HUES64 (cell line): Measurements from ENCODE around the gene FOXI2. TPM values are rescaled to one million over a fixed set of nuclear protein-coding genes. Genes with fewer than 3 reads are reported as not detected.

Experiments used
- H3K27ac ChIP-seq: 2 replicates; pipeline ENCODE4 v1.7.0; 2013; ENCODE audit warnings: low read depth, low read length, inconsistent platforms
- H3K27me3 ChIP-seq: 2 replicates; pipeline ENCODE4 v1.6.1; 2013; ENCODE audit warnings: mild to moderate bottlenecking, low read length; ENCODE audit not compliant: insufficient read depth
- H3K36me3 ChIP-seq: 2 replicates; pipeline ENCODE4 v1.6.1; 2013; ENCODE audit warnings: mild to moderate bottlenecking, low read length; ENCODE audit not compliant: insufficient read depth
- H3K4me1 ChIP-seq: 2 replicates; pipeline ENCODE4 v1.6.1; 2013; ENCODE audit warnings: mild to moderate bottlenecking, low read length, moderate library complexity; ENCODE audit not compliant: insufficient read depth
- H3K4me3 ChIP-seq: 2 replicates; pipeline ENCODE4 v1.5.1; 2013; ENCODE audit warnings: mild to moderate bottlenecking, low read length, moderate library complexity
- H3K9ac ChIP-seq: 2 replicates; pipeline ENCODE4 v1.6.1; 2013; ENCODE audit warnings: mild to moderate bottlenecking, low read depth, low read length
- H3K9me3 ChIP-seq: 2 replicates; pipeline ENCODE4 v1.6.1; 2013; ENCODE audit warnings: low read depth, low read length; ENCODE audit not compliant: insufficient read depth
- WGBS: fragments of 150-250, 120-280 bp; methylation state at CpG from one replicate; pipeline ENCODE4 v1.1.7; 2013; ENCODE audit warnings: missing lambda C conversion rate; 5-methylcytosine and 5-hydroxymethylcytosine counted together
- polyA plus RNA-seq, 2 experiments: library from polyadenylated mRNA; stranded (reverse); fragments of 50-300 nt; gene quantifications; one replicate each; pipeline ENCODE4 v1.2.3, GENCODE V29; 2013

Gene FOXI2
- polyA plus RNA-seq (2013, experiment 1 of 2), result 0.50 TPM
- polyA plus RNA-seq (2013, experiment 2 of 2), result 0.38 TPM

DNA sequence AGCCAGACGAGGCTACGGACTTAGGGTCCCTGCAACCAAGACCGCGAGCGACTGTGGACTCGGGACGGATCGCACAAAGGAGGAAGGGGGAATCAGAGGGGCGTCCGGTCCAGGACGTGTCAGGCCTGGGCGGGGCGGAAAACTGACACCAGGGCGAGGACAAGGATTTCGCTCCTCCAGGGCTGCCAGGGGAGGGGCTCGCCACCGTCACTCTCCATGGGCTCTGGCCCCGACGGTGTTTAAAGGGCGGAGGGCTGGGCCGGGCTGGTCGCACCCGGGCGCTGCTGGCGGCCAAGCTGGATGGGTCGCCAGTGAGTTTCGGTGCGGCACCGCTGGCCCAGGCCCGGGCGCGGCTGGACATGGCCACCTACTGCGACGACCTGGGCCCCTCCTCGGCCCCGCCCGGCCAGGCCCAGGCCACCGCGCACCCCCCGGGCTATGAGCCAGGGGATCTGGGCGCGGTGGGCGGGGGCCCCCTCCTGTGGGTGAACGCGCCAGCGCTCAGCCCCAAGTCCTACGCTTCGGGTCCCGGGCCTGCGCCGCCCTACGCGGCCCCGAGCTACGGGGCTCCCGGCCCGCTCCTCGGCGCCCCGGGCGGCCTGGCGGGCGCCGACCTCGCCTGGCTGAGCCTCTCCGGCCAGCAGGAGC lies at the start of gene FOXI2:
TSS of gene FOXI2 (plus strand) at position 271 of the 648 bp plus-strand sequence. CDS start at position 360, 89 bp downstream.
- H3K27me3 ChIP-seq, result peaks cover 82% of the 10 kb centered on the region
- peak within 1 kb of the TSS; percentile 53 for H3K4me3 ChIP-seq
- no peak within 1 kb of the TSS for H3K27ac ChIP-seq
- H3K36me3 ChIP-seq, result no peaks in the 10 kb centered on the region
- peaks cover 10% of the 10 kb centered on the region; the same call in 1 of the 2 replicates for H3K4me1 ChIP-seq
- H3K9ac ChIP-seq, result no peak within 1 kb of the TSS
- WGBS, result under 1% methylated on average over 66 of the region's 66 CpGs
- H3K9me3 ChIP-seq, result no peaks in the 10 kb centered on the region

DNA sequence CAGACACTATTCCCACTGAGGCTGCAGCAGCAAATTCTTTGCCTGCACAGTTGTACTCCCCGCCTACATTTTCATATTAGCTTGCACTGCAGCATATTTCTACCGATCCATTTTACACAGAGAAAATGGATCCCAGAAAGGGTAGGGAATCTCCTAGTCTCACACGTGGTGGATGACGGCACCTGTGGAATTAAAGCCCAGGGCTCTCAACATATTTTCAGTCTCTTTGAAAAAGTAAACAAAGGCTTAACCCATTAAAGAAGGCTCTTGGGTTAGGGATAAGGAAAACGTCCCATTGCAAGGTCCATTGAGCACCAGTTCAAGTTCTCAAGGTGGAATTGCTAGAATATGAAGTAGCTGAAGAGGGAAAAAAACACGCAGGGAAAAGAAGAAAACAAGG lies 49.4 kb upstream of the FOXI2 start:
- no peaks in the 10 kb centered on the region for H3K36me3 ChIP-seq
- no peaks in the 10 kb centered on the region for H3K27me3 ChIP-seq
- H3K27ac ChIP-seq, result no peak overlapping the region
- H3K9me3 ChIP-seq, result no peaks in the 10 kb centered on the region
- H3K4me3 ChIP-seq, result no peak overlapping the region
- WGBS, result 83% methylated on average over 6 of the region's 6 CpGs
- no peak overlapping the region for H3K9ac ChIP-seq
- no peaks in the 10 kb centered on the region for H3K4me1 ChIP-seq

DNA sequence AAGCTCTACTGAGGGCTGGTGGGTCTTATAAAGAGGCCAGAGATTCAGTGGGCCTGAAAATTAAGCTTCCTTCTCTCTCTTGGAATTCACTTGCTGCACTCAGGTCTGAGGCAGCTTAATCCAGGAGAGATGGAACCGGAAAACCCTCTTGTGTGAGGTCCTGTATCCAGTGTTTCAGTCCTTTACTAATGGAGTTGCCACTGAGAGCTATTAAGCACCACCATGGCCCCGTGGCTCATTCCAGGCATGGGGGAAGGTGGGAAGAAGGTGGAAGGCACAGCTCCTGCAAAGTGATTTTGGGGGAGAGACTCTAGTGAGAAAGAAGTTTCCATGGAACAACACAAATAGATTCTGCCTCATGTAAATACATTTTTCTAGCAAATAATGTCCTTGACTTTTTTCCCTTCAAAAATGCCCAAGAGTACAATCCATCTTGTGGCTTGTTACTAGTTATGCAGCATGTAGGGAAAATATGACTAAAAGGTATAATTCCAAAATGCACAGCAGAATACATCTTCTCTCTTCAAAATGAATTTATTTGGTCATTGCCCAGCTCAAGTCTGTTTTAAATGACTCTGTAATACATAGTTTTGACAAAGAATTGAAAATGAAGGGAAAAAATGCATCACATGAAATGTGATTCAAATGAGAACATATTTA lies 46.7 kb upstream of the FOXI2 start:
- no peaks in the 10 kb centered on the region for H3K27me3 ChIP-seq
- WGBS, result 83% methylated on average over 2 of the region's 2 CpGs

DNA sequence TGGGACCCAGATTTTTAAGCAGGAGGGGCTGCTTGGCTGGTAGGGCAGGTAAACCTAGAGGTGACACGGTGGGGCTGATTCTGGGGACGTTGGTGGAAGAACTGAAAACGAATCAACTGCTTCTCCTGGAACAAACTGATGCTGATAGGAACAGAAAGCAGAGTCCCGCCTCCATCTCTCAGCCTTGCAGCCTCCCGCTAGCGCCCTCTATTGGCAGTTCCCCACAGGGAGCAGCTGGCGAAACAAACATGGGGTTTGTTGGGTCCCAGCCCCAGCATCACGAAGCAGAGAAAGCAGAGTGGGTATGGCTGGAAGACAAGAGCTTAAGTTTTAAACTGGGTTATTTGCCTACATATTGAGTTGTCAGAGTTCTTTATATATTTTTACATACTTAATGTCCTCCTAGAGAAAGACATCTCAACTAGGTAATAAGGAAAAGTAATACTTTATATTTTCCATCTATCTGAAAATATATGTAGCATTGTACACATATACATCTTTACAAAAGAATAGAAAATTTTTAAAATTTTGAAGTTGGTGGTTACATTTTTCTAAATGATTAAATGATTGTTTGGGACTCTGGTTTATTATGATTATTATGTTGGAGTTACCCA lies 42.3 kb upstream of the FOXI2 start:
- no peak overlapping the region for H3K4me3 ChIP-seq
- H3K27ac ChIP-seq, result no peak overlapping the region
- H3K27me3 ChIP-seq, result no peaks in the 10 kb centered on the region
- 64% methylated on average over 8 of the region's 8 CpGs for WGBS
- H3K9ac ChIP-seq, result no peak overlapping the region
- no peaks in the 10 kb centered on the region for H3K9me3 ChIP-seq
- peaks cover 14% of the 10 kb centered on the region for H3K4me1 ChIP-seq
- H3K36me3 ChIP-seq, result no peaks in the 10 kb centered on the region

More for the DNA sequence above, 46.7 kb upstream of the FOXI2 start:
- H3K4me1 ChIP-seq, result peaks cover 2% of the 10 kb centered on the region; the same call in 1 of the 2 replicates
- no peak overlapping the region for H3K9ac ChIP-seq
- no peak overlapping the region for H3K4me3 ChIP-seq
- H3K36me3 ChIP-seq, result no peaks in the 10 kb centered on the region
- H3K27ac ChIP-seq, result no peak overlapping the region
- H3K9me3 ChIP-seq, result no peaks in the 10 kb centered on the region

DNA sequence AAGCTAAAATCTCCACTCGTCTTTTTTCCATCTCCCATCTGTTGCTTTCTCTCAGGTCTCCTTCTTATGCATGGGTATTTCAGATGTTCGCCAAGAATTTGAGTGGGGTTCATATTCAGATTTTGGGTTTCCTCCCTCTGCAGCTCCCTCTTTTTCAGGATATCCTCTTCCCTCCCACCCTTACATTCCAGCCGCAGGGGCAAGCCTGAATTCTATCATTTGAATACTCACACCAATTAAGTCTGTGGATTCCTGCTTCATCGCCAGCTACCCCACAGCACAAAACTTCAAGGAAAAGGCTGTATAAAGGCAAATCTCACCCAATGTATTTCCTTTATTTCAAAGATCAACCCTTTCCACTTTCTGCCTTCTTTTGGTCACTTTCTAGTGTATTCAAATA lies 41.6 kb upstream of the FOXI2 start:
- H3K4me3 ChIP-seq, result no peak overlapping the region
- 37% methylated on average over 4 of the region's 4 CpGs for WGBS

DNA sequence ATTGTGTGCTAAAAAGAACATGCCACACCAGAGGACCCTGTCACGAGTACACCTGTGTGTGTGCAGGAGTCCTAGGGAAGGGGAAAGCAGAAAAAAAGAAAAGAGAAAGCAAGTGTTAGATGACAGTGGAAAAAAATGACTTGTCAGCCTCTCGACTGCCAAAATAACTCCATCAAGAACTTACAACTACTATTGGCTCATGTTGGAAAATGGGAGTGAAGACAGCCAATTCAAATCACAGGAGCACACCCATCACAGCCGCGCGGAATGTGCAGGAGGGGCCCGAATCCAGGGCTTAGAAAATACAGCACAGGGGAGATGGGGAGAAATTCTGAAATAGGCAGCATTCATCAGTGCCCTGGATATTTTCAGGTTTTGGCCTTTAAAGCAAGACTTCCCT lies 38.1 kb upstream of the FOXI2 start:
- no peak overlapping the region for H3K27ac ChIP-seq
- H3K9me3 ChIP-seq, result no peaks in the 10 kb centered on the region
- no peak overlapping the region for H3K9ac ChIP-seq
- no peaks in the 10 kb centered on the region for H3K27me3 ChIP-seq
- H3K36me3 ChIP-seq, result no peaks in the 10 kb centered on the region
- no peak overlapping the region for H3K4me3 ChIP-seq
- peaks cover 14% of the 10 kb centered on the region for H3K4me1 ChIP-seq
- 94% methylated on average over 5 of the region's 6 CpGs for WGBS

More for the DNA sequence above, 41.6 kb upstream of the FOXI2 start:
- Histone ChIP-seq H3K36me3 (no peaks in the 10 kb centered on the region), H3K4me1 (peaks cover 14% of the 10 kb centered on the region), H3K9ac (no peak overlapping the region), H3K9me3 (no peaks in the 10 kb centered on the region), H3K27ac (no peak overlapping the region), H3K27me3 (no peaks in the 10 kb centered on the region)

DNA sequence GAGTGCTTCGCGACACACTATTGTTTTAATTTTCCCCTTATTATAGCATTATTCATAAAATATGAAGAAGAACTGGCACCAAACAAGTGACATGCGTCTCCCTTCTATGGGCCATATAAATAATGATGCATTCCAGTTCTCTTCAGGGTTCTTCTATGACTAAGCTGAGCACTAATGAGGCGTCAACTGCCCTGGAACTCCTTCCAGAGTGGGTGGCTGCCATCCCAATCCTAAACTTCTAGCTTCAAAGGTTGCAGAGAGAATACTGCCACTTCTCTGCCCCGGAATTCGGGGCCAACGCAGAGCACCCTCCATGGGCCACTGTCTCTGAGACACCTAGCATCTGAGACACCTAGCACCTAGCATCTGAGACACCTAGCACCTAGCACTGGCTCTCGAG lies 37.7 kb upstream of the FOXI2 start:
- Histone ChIP-seq H3K9ac (no peak overlapping the region), H3K4me1 (peaks cover 14% of the 10 kb centered on the region), H3K27ac (no peak overlapping the region), H3K9me3 (no peaks in the 10 kb centered on the region), H3K36me3 (no peaks in the 10 kb centered on the region), H3K4me3 (no peak overlapping the region), H3K27me3 (no peaks in the 10 kb centered on the region)
- WGBS, result 79% methylated on average over 8 of the region's 8 CpGs

DNA sequence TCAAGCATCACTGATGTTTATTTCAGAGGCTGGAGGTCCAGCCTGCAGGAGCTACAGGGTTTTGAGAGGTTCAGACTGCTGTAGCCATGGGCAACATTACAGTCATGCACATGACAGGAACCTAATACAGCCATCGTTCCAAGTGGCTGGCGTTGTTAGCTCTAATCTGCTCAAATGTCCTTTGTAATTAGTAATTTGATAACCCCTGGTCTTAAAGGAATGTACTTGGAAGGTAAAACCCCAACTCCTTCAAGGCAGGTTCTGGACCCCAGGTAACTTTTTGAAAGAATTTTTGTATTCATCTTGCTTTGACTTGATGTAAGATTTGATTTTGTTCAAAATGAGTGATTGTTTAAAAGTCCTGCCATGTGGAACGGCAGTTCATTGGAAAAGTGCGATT lies 34.7 kb upstream of the FOXI2 start:
- Histone ChIP-seq H3K9me3 (no peaks in the 10 kb centered on the region), H3K4me3 (no peak overlapping the region), H3K27ac (no peak overlapping the region), H3K9ac (no peak overlapping the region), H3K36me3 (no peaks in the 10 kb centered on the region), H3K4me1 (no peaks in the 10 kb centered on the region), H3K27me3 (no peaks in the 10 kb centered on the region)
- WGBS, result 75% methylated on average over 4 of the region's 4 CpGs

DNA sequence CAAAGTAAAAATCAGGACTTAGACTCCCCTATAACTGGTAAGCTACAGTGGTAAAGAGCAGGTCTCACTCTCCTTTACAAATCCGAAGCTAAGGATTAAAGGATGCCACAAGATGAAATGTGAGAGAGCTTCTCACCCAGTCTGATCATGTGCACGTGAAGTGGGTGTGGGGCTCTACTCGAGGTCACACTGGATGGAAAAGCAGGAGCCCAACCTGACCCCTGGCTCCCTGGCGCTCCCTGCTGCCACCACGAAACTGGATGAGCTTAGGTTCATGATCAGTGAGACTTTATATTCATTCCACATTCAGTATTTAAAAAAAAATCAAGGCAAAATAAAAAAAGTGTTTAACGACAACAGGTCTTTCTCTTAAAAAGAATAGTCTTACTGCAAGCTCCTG lies 21.7 kb upstream of the FOXI2 start:
- Histone ChIP-seq H3K36me3 (no peaks in the 10 kb centered on the region), H3K9ac (no peak overlapping the region), H3K27me3 (no peaks in the 10 kb centered on the region), H3K4me3 (no peak overlapping the region), H3K9me3 (no peaks in the 10 kb centered on the region), H3K27ac (no peak overlapping the region), H3K4me1 (no peaks in the 10 kb centered on the region)
- 73% methylated on average over 6 of the region's 6 CpGs for WGBS

DNA sequence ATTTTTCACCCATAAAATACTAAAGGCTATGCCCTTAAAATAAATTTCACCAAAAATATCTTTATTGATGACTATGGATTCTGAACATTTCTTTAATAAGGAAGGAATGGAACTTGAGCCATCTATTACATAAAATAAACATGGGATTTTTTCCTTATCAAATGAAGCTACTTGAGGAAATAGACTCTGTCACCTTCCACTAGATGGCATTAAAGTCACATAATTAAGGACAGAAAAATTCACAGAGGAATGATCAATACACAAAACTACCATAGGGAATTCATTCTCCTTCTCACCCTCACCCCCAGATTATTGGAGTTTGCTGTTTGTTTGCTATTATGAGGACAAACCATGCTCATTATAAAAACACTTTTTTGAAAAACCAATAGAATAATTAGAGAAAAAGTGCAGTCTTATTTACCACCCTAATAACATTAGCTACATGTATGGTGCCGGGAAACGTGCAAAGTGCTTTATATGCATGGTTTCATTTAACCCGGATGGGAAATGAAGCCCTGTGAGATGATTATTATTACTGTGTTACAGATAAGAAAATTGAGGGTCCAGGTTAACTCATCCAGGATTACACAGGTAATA lies 21.1 kb upstream of the FOXI2 start:
- no peaks in the 10 kb centered on the region for H3K4me1 ChIP-seq
- no peaks in the 10 kb centered on the region for H3K9me3 ChIP-seq
- no peak overlapping the region for H3K4me3 ChIP-seq
- 93% methylated on average over 3 of the region's 3 CpGs for WGBS
- H3K27ac ChIP-seq, result no peak overlapping the region
- no peak overlapping the region for H3K9ac ChIP-seq
- H3K36me3 ChIP-seq, result no peaks in the 10 kb centered on the region
- no peaks in the 10 kb centered on the region for H3K27me3 ChIP-seq

DNA sequence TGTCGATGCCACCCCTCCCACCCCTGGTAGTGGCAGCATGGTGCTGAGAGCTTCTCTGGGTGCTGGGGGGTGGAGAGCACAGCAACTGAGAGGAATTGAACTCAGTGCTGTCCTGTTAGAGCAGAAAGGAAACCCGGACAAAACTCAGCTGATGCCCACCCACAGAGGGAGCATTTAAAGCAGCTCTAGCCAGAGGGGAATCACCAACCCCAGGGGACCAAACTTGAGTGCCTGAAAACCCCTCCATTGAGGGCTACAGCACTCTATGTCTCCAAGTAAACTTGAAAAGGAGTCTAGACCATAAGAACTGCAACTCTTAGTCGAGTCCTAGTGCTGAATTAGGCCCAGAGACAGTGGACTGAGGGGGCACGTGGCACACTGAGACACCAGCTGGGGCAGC lies 16.8 kb upstream of the FOXI2 start:
- Histone ChIP-seq H3K36me3 (no peaks in the 10 kb centered on the region), H3K27ac (no peak overlapping the region), H3K9me3 (no peaks in the 10 kb centered on the region), H3K9ac (no peak overlapping the region), H3K4me1 (no peaks in the 10 kb centered on the region), H3K4me3 (no peak overlapping the region), H3K27me3 (no peaks in the 10 kb centered on the region)
- 74% methylated on average over 4 of the region's 4 CpGs for WGBS
